UCSD-AML1 (cell line): Measurements from ENCODE around the gene ERG.

Experiments
- DNase-seq: peaks from one replicate; lab custom pipeline; 2025; ENCODE audit not compliant: unreplicated experiment; lab: John Stamatoyannopoulos, UW

Gene ERG

GRCh38 chr21:38498057-38498833, at the start of gene ERG:
Gene ERG (minus strand): TSS chr21:38498477. CDS start chr21:38498380, 97 bp downstream.
- DNase-seq, result peak; percentile 43

- no peak for DNase-seq
These were observed 46.4 kb upstream of the ERG start for GRCh38 chr21:38544661-38545060.

GRCh38 chr21:38542263-38542662, 44.0 kb upstream of the ERG start:
- DNase-seq, result no peak

GRCh38 chr21:38538353-38538752, 40.1 kb upstream of the ERG start:
- DNase-seq, result no peak

GRCh38 chr21:38534591-38534990, 36.3 kb upstream of the ERG start:
- no peak for DNase-seq

- no peak for DNase-seq
These were observed 35.6 kb upstream of the ERG start for GRCh38 chr21:38533887-38534286.

- no peak for DNase-seq
These were observed 33.3 kb upstream of the ERG start for GRCh38 chr21:38531591-38531990.

GRCh38 chr21:38531039-38531541, 32.8 kb upstream of the ERG start:
- no peak for DNase-seq

- DNase-seq, result no peak
These were observed 29.5 kb upstream of the ERG start for GRCh38 chr21:38527737-38528136.

- DNase-seq, result no peak
These were observed 27.2 kb upstream of the ERG start for GRCh38 chr21:38525454-38525853.

- no peak for DNase-seq
These were observed 26.2 kb upstream of the ERG start for GRCh38 chr21:38524168-38525153.

- no peak for DNase-seq
These were observed 22.2 kb upstream of the ERG start for GRCh38 chr21:38520511-38520910.

- no peak for DNase-seq
These were observed 13.5 kb upstream of the ERG start for GRCh38 chr21:38511662-38512243.

- DNase-seq, result no peak
These were observed 12.9 kb upstream of the ERG start for GRCh38 chr21:38511198-38511597.

GRCh38 chr21:38507374-38507942, 9.2 kb upstream of the ERG start:
- no peak for DNase-seq

GRCh38 chr21:38506661-38507281, 8.5 kb upstream of the ERG start:
- DNase-seq, result peak; percentile 69

- DNase-seq, result no peak
These were observed 7.6 kb upstream of the ERG start for GRCh38 chr21:38505654-38506523.

GRCh38 chr21:38504066-38504465, 5.8 kb upstream of the ERG start:
- DNase-seq, result no peak

- DNase-seq, result no peak
These were observed 5.3 kb upstream of the ERG start for GRCh38 chr21:38503583-38503982.

- no peak for DNase-seq
These were observed 1.8 kb upstream of the ERG start for GRCh38 chr21:38500073-38500472.
